ENCODE data around the gene DDRGK1. TPM values are rescaled to one million over a fixed set of nuclear protein-coding genes. Genes with fewer than 3 reads are reported as not detected.

DDRGK1 gene
- polyA plus RNA-seq, 3 donors, result 39.9 to 42.7 (median 42.6) TPM

GRCh38 chr20:3181270-3181669 is 23.2 kb downstream of the DDRGK1 start:
- no peak for TF ChIP-seq CTCF (IDR thresholded peaks at IDR 0.05)
- intact Hi-C loops (cut with micrococcal nuclease), result no loop called here
- peaks cover 2 to 3% of the 10 kb centered on the region in 2 donors for H3K36me3 Mint-ChIP-seq
- no peaks in the 10 kb centered on the region for H3K9me3 ChIP-seq (replicated peaks in 1 of 2; ENCODE audit: control insufficient read depth in 1 of 2, insufficient read depth in 1 of 2, low read length in 2 of 2)
- H3K4me3 Mint-ChIP-seq, result no peak overlapping the region
- H3K79me2 ChIP-seq (ENCODE audit: insufficient read depth, low read length), result no peaks in the 10 kb centered on the region
- H3K9me3 Mint-ChIP-seq, result peaks cover 0 to 1% (median 0%) of the 10 kb centered on the region in 7 donors
- H4K20me1 ChIP-seq (ENCODE audit: insufficient read depth, low read length), result no peaks in the 10 kb centered on the region
- H3K27ac Mint-ChIP-seq, result no peak overlapping the region
- no peaks in the 10 kb centered on the region for H3K36me3 ChIP-seq (replicated peaks in 1 of 2; ENCODE audit: control insufficient read depth in 1 of 2, insufficient read depth in 2 of 2, low read length in 2 of 2)
- no peak overlapping the region for H3K4me2 ChIP-seq (replicated peaks; ENCODE audit: extremely low read depth, low read length, poor library complexity, severe bottlenecking)
- H2AFZ ChIP-seq (ENCODE audit: insufficient read depth, low read depth, low read length, poor library complexity, severe bottlenecking), result no peak overlapping the region
- peaks cover 0 to 1% of the 10 kb centered on the region in 2 donors for H3K27me3 ChIP-seq (ENCODE audit: control insufficient read depth in 2 of 2, insufficient read depth in 2 of 2, low read length in 2 of 2)
- no peak overlapping the region for H3K27ac ChIP-seq (ENCODE audit: low read depth in 1 of 2, low read length in 2 of 2)
- H3K9ac ChIP-seq (ENCODE audit: insufficient read depth, low read length, poor library complexity, severe bottlenecking), result no peak overlapping the region
- no peaks in the 10 kb centered on the region for H3K4me1 ChIP-seq (ENCODE audit: control insufficient read depth in 1 of 2, insufficient read depth in 2 of 2, low read length in 2 of 2)
- WGBS (ENCODE audit: insufficient coverage), result no CpG with 5 or more reads among the region's 5 CpGs
- peaks cover 4 to 7% (median 7%) of the 10 kb centered on the region in 3 donors for H3K27me3 Mint-ChIP-seq (ENCODE audit: low read depth in 3 of 3)
- H3K4me1 Mint-ChIP-seq, result peaks cover 3% of the 10 kb centered on the region
- H3K4me3 ChIP-seq (replicated peaks in 1 of 3; ENCODE audit: low read depth in 2 of 3, low read length in 3 of 3), result no peak overlapping the region
- no peak for DNase-seq

- intact Hi-C loops (cut with micrococcal nuclease), result no loop called here
- Histone ChIP-seq H2AFZ (ENCODE audit: insufficient read depth, low read depth, low read length, poor library complexity, severe bottlenecking) (no peak overlapping the region), H3K4me3 (replicated peaks in 1 of 3; ENCODE audit: low read depth in 2 of 3, low read length in 3 of 3) (no peak overlapping the region), H3K27me3 (ENCODE audit: control insufficient read depth in 2 of 2, insufficient read depth in 2 of 2, low read length in 2 of 2) (peaks cover 3 to 11% of the 10 kb centered on the region in 2 donors), H3K36me3 (replicated peaks in 1 of 2; ENCODE audit: control insufficient read depth in 1 of 2, insufficient read depth in 2 of 2, low read length in 2 of 2) (no peaks in the 10 kb centered on the region), H3K9me3 (replicated peaks in 1 of 2; ENCODE audit: control insufficient read depth in 1 of 2, insufficient read depth in 1 of 2, low read length in 2 of 2) (no peaks in the 10 kb centered on the region), H3K4me2 (replicated peaks; ENCODE audit: extremely low read depth, low read length, poor library complexity, severe bottlenecking) (no peak overlapping the region), H4K20me1 (ENCODE audit: insufficient read depth, low read length) (no peaks in the 10 kb centered on the region), H3K9ac (ENCODE audit: insufficient read depth, low read length, poor library complexity, severe bottlenecking) (no peak overlapping the region), H3K4me1 (ENCODE audit: control insufficient read depth in 1 of 2, insufficient read depth in 2 of 2, low read length in 2 of 2) (no peaks in the 10 kb centered on the region), H3K27ac (ENCODE audit: low read depth in 1 of 2, low read length in 2 of 2) (no peak overlapping the region), H3K79me2 (ENCODE audit: insufficient read depth, low read length) (no peaks in the 10 kb centered on the region)
- TF ChIP-seq CTCF (IDR thresholded peaks at IDR 0.05), result no peak
- WGBS (ENCODE audit: insufficient coverage), result 70% methylated on average over 2 of the region's 4 CpGs
- no peak overlapping the region for H3K27ac Mint-ChIP-seq
- DNase-seq, result no peak
- H3K4me1 Mint-ChIP-seq, result peaks cover 3% of the 10 kb centered on the region
- H3K27me3 Mint-ChIP-seq (ENCODE audit: low read depth in 3 of 3), result peaks cover 14 to 17% (median 16%) of the 10 kb centered on the region in 3 donors
- peaks cover 0 to 5% of the 10 kb centered on the region in 2 donors for H3K36me3 Mint-ChIP-seq
- H3K9me3 Mint-ChIP-seq, result peaks cover 0 to 1% (median 0%) of the 10 kb centered on the region in 7 donors
- H3K4me3 Mint-ChIP-seq, result no peak overlapping the region
Observed at GRCh38 chr20:3180319-3180718, 24.2 kb downstream of the DDRGK1 start.
